ENCODE measurements around the gene DBX1. TPM values are rescaled to one million over a fixed set of nuclear protein-coding genes. Genes with fewer than 3 reads are reported as not detected.

Gene DBX1
- total and polyA plus RNA-seq, 2 donors (not counting 1 experiment from before 2014, with no cell fraction given) = not detected

- Histone ChIP-seq H2AFZ (ENCODE audit: low read length) (no peak overlapping the region), H3K79me2 (ENCODE audit: control insufficient read depth, insufficient read depth, low read length) (no peaks in the 10 kb centered on the region), H4K20me1 (ENCODE audit: control insufficient read depth, extremely low read depth, insufficient read depth, low read length) (no peaks in the 10 kb centered on the region), H3K4me1 (ENCODE audit: control insufficient read depth, extremely low read depth, insufficient read depth, low read length) (no peaks in the 10 kb centered on the region), H3K9me3 (ENCODE audit: control insufficient read depth, insufficient read depth, low read depth, low read length) (no peaks in the 10 kb centered on the region), H3K27me3 (ENCODE audit: control insufficient read depth, insufficient read depth, low read length) (peaks cover 2% of the 10 kb centered on the region), H3K4me3 (replicated peaks in 1 of 4; ENCODE audit: control extremely low read depth in 1 of 4, insufficient read depth in 1 of 4, low read depth in 3 of 4, low read length in 4 of 4) (no peak overlapping the region), H3K4me2 (ENCODE audit: extremely low read depth, insufficient read depth, low read length) (no peak overlapping the region), H3K36me3 (ENCODE audit: control insufficient read depth, insufficient read depth, low read length) (no peaks in the 10 kb centered on the region), H3K9ac (ENCODE audit: insufficient read depth, low read length) (no peak overlapping the region), H3K27ac (ENCODE audit: insufficient read depth, low read length) (no peak overlapping the region)
- TF ChIP-seq CTCF (conservative IDR thresholded peaks at IDR 0.05 in 1 of 2, IDR thresholded peaks at IDR 0.05 in 1 of 2; ENCODE audit: low read depth in 1 of 2, low read length in 2 of 2) = no peak
- TF ChIP-seq EZH2 (IDR thresholded peaks at IDR 0.05; ENCODE audit: low read length, missing control alignments) = no peak
- no peak for DNase-seq (ENCODE audit: low read depth in 2 of 2)
These were observed 16.9 kb upstream of the DBX1 start for GRCh38 chr11:20177136-20177535.

- TF ChIP-seq CTCF (conservative IDR thresholded peaks at IDR 0.05 in 1 of 2, IDR thresholded peaks at IDR 0.05 in 1 of 2; ENCODE audit: low read depth in 1 of 2, low read length in 2 of 2) (no peak), EZH2 (IDR thresholded peaks at IDR 0.05; ENCODE audit: low read length, missing control alignments) (no peak)
- Histone ChIP-seq H3K9me3 (ENCODE audit: control insufficient read depth, insufficient read depth, low read depth, low read length) (no peaks in the 10 kb centered on the region), H4K20me1 (ENCODE audit: control insufficient read depth, extremely low read depth, insufficient read depth, low read length) (no peaks in the 10 kb centered on the region)
These were observed 12.6 kb upstream of the DBX1 start for GRCh38 chr11:20172721-20173447.

GRCh38 chr11:20163783-20164481 is 3.7 kb upstream of the DBX1 start:
- Histone ChIP-seq H3K27me3 (ENCODE audit: control insufficient read depth, insufficient read depth, low read length) (peaks cover 75% of the 10 kb centered on the region), H3K4me2 (ENCODE audit: extremely low read depth, insufficient read depth, low read length) (peak overlapping the region; percentile 64), H4K20me1 (ENCODE audit: control insufficient read depth, extremely low read depth, insufficient read depth, low read length) (no peaks in the 10 kb centered on the region), H3K4me3 (replicated peaks in 1 of 4; ENCODE audit: control extremely low read depth in 1 of 4, insufficient read depth in 1 of 4, low read depth in 3 of 4, low read length in 4 of 4) (peak overlapping the region in 1 of 4 experiments; percentile 12), H3K27ac (ENCODE audit: insufficient read depth, low read length) (no peak overlapping the region), H3K9me3 (ENCODE audit: control insufficient read depth, insufficient read depth, low read depth, low read length) (no peaks in the 10 kb centered on the region), H2AFZ (ENCODE audit: low read length) (no peak overlapping the region), H3K79me2 (ENCODE audit: control insufficient read depth, insufficient read depth, low read length) (no peaks in the 10 kb centered on the region), H3K36me3 (ENCODE audit: control insufficient read depth, insufficient read depth, low read length) (no peaks in the 10 kb centered on the region), H3K4me1 (ENCODE audit: control insufficient read depth, extremely low read depth, insufficient read depth, low read length) (no peaks in the 10 kb centered on the region), H3K9ac (ENCODE audit: insufficient read depth, low read length) (no peak overlapping the region)
- no peak for TF ChIP-seq EZH2 (IDR thresholded peaks at IDR 0.05; ENCODE audit: low read length, missing control alignments)
- no peak for TF ChIP-seq CTCF (conservative IDR thresholded peaks at IDR 0.05 in 1 of 2, IDR thresholded peaks at IDR 0.05 in 1 of 2; ENCODE audit: low read depth in 1 of 2, low read length in 2 of 2)
- DNase-seq (ENCODE audit: low read depth in 2 of 2) = no peak

More at GRCh38 chr11:20172721-20173447, 12.6 kb upstream of the DBX1 start:
- Histone ChIP-seq H3K4me2 (ENCODE audit: extremely low read depth, insufficient read depth, low read length) (no peak overlapping the region), H2AFZ (ENCODE audit: low read length) (no peak overlapping the region), H3K36me3 (ENCODE audit: control insufficient read depth, insufficient read depth, low read length) (no peaks in the 10 kb centered on the region), H3K27me3 (ENCODE audit: control insufficient read depth, insufficient read depth, low read length) (peaks cover 2% of the 10 kb centered on the region), H3K4me1 (ENCODE audit: control insufficient read depth, extremely low read depth, insufficient read depth, low read length) (no peaks in the 10 kb centered on the region), H3K4me3 (replicated peaks in 1 of 4; ENCODE audit: control extremely low read depth in 1 of 4, insufficient read depth in 1 of 4, low read depth in 3 of 4, low read length in 4 of 4) (no peak overlapping the region), H3K27ac (ENCODE audit: insufficient read depth, low read length) (no peak overlapping the region), H3K79me2 (ENCODE audit: control insufficient read depth, insufficient read depth, low read length) (no peaks in the 10 kb centered on the region), H3K9ac (ENCODE audit: insufficient read depth, low read length) (no peak overlapping the region)
- DNase-seq (ENCODE audit: low read depth in 2 of 2) = no peak
